Effector CD4-positive, alpha-beta T cell (primary cell): ENCODE measurements around the gene IQSEC3.

Experiments used
- DNase-seq: peaks from one replicate; pipeline ENCODE4 v3.0.0-alpha.2; 2020

IQSEC3 gene

DNA sequence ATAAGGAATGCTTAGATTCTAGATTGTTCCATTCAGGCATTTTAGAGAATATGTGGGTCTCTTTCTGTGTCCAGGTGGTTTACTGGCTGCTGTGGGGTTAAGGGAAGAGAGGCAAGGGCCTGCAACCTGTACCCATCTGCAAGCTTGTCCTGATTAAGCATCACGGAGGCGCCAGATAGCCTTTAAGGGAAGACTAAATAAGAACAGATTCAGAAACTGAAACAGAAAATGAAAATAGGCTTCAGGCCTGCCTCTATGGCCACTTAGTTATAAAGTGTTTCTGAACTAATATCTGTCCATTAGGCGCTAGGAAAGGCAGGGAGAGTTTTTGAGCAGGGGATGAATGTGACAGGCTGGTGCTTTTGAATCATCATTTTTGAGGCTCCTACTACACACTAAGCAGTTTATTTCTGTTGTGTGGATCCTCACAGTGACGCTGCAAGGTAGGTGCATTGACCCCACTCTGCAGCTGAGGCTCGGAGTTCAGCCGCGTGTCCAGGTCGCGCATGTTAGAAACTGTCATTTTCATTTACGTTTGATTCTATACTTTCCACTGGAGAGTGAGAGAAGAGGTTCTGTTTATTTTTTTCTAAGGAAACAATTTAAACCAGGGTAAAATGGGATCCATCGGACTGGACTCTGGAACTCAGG is 100.0 kb downstream of the IQSEC3 start:
- no peak for DNase-seq

DNA sequence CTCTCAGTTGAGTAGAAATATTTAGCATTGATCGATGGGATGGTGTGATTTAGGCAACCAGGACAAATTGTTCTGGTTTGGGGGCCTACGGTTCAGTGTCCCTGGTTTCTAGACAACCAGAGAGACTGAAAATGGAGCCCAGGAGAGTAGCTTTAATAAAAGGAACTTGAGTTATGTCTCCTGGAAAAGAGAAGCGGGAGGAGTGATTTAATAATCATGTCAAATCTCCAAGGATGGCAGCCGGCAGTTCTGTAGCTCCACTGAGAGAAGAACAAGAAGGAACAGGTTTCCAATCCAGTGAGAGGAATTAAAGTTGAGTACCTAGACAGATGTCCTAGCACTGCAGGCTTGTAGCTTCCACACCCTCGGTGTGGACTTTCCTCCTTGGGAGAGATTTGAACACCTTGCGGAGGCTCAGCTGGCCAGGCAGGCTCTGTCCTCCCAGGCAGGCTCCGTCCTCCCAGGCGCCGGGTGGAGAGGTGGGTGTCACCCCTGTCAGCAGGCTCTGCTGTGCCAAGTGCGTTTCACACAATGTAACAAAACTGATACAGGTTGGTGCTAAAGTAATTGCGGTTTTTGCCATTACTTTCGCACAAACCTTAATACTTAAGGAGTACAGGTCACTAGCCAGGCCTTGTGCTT is 101.5 kb downstream of the IQSEC3 start:
- no peak for DNase-seq

DNA sequence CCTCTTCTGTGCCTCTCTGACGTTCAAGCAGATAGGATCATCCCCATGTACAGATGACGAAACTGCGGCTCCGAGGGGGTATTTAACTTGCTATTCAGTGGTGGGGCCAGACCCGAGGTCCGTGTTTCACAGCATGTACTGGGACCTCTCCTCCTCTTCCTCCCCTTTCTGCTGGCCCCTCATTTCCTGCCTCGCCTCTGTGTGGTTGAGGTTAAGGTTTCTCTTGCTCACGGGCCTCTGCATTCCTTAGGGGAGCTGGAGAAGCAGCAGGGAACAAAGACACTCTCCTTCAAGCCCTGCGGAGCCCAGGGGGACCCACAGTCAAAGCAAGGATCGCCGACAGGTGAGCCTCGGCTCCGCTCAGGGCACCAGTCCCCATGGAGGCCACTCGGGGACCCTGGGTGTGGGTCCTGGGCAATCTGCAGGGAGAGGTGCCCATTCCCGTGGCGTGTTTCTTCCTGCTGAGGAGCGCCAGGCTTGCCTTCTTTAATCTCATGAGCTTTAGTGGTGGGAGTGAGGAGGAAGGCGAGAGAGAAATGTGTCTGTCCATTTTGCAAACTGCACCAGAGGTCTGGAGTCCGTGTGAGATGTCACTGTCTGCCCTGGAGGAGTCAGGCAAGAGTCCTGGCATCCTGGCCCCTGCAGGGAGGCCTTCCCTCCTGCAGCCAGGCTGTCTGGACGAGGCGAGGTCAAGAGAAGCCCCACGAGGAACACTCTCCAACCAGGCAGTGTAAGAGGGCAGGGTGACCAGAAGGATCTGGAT is 102.4 kb downstream of the IQSEC3 start:
- DNase-seq: no peak

DNA sequence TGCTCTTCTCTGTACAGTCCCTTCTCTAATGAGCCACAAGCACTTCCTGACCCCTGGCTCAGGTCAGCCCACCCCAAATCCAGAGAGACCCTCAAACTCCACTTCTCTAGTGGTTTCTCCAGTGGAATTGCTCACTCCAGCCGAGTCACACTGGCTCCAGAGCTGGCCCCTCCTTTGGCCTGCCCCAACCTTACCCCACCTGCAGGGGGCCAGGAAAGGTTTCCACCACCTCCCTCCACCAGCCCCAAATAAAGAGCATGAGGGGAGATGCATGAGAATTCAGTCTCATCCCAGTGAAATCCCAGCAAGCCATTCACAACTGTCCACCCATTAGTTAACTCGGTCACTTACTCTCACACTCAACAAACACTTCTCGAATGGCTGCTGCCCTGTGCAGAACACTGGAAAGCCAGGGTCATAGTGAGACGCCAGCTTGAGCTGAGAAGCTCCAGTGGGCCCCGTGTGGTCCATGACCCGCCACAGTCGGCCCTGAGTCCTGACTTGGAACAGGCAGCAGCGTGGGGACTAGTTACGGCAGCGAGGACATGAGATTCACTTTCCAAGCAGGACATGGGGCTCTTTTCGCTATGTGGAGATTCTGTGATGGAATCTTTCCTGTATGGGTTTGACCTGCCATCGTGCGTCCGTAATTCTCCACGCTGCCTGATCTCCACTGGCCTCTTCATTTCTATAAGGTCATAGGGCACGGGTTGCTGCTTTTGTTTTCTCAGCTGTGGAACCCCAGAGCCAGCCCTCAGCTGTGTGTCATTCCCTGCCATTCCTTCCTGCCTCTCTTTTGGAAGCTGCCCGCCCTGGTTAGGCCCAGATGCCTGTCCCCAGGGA is 103.2 kb downstream of the IQSEC3 start:
- DNase-seq: no peak

DNA sequence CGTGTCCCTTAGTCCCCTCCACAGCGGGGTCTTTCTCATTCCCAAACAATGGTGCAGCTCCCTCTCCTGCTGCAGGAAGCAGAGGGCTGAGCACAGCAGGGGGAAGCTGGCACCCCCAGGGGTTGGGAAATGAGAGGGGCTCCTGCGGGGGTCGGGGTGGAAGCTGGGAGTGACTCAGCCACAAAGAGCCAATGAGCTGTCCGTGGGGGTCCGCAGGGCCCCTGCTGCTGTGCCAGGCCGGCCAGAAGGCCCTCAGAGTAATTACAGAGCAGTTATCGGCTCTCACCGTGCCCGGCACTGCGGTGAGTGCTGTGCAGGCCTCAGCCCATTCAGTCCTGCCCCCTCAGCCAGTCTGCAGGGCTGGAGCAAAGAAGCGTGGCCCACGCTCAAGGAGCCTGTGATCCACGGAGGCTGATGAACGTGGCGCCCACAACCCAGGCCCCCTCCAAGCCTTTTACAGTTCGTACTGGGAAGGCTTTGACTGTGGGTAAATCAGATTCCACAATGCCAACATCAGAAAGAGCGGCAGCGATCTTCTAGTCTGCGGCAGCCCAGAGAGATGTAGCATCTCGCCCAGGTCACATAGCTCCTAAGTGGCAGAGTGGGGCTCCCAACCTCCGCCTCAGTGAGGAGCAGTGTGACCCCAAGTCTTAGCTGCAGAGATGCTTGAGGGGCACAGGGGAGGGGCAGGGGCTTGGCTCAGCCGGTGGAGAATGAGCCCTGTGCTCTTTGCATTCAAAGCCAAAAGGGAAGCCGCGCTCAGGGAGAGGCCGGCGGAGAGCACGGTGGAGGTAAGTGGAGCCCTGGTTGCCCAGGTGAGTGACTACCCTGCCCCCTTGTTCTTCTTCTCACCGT is 104.0 kb downstream of the IQSEC3 start:
- DNase-seq: no peak

DNA sequence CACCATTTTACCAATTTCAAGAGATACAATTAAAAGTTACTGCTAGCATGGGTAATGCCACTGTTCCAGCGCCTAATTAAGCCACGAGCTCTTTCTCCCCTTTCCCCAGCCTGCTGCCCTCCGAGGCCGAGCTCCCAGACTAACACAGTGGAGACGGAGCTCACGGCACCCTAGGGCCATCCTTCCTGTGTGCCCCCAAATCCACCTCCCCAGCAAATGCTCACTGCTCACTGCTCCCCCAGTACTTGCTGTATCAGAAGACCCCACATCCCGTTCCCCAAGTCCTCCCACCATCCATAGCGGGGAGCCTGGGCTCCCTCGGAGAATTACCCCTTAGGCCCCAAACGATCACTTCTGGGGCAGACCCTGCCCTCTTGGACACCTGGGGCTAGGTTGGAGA is 104.7 kb downstream of the IQSEC3 start:
- no peak for DNase-seq

DNA sequence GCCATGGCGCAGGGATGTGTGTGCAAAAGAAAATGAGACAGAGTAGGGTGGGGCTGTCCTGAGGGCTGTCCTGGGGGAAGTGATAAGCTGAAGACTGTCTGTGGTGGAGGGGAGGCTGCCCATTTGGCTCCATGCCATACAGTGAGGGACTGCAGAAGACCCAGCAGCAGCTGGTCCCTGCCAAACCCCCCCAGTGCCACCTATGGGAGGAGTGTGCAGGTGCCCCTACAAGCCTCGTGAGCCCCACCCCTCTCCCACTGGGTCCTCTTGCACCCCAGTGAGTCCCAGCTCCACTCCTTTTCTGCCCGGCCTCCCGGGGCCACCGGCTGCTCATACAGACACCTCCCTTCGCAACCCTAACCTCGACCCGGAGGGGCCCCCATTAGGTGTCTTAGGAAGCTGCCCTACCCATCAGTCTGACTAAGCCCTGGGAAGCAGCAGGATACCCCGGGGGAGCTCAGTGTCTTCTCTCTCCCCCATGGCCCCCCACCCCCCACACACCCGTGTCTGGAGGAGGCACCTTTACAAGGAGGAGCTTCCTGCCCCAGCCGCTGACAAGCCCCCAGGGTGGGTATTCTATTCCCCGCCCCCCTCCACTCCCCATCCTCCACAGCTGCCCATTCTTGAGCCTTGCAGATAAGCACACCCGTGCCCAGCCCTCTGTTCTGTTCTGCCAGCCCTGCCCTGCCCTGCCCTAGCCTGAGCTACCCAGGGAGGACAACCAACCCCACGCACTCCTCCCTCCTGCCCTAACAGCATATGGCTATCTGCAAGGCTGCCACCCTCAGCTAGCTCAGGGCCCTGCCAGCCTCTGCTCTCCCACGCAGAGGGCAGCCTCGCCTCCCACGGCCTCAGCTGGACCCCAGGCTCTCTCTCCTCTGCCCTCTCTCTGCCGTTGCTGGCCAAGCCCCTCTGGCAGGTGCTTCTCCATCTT is 105.4 kb downstream of the IQSEC3 start:
- no peak for DNase-seq

DNA sequence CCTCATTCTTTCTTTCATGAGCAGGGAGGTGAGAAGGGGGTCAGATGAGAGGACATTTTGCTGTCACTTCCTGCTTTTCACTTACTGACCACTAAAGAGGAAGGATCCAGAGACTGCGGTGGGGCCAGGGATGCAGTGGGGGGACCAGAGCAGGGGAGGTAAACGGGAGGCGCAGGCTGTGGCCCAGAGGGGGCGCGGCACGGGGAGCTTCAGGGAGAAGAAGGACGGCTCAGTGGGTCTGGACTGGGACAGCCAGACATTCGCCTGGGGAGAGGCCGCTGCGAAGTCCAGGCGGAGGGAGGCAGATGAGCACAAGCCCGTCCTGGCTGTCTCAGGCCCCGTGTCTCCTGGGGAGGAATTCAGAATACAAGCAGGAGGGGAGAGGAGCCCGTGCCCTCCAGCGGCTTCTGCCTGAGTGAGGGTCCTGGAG is 106.2 kb downstream of the IQSEC3 start:
- DNase-seq: no peak

DNA sequence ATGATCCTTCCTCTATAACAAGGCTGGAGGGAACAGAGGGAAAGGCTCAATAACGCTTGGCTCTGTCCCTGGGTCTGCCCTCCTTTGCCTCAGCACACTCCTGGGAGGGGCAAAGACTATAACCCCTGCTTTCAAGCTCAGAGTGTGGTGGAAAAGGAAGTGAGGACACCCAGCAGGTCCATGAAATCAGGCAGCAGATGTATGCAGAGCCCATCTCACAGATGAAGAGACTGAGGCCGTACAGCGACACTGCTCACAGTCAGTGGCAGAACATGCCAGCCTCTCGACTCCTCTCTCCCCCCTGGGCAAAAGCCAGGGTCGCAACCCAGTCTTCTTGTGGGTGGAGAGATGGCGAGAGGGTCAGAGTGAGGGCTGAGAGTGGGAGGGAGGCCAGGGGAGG is 107.6 kb downstream of the IQSEC3 start:
- DNase-seq: no peak

DNA sequence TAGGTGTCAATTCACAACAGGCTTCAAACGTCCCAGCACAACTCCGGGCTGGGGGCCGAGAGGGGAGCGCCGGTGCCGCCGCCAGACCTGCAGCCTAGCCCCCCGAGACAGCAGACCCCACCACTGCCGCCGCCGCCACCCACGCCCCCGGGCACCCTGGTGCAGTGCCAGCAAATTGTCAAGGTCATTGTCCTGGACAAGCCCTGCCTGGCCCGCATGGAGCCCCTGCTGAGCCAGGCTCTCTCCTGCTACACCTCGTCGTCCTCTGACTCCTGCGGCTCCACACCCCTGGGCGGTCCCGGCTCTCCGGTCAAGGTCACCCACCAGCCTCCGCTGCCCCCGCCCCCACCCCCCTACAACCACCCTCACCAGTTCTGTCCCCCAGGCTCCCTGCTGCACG is 108.0 kb downstream of the IQSEC3 start:
- no peak for DNase-seq

DNA sequence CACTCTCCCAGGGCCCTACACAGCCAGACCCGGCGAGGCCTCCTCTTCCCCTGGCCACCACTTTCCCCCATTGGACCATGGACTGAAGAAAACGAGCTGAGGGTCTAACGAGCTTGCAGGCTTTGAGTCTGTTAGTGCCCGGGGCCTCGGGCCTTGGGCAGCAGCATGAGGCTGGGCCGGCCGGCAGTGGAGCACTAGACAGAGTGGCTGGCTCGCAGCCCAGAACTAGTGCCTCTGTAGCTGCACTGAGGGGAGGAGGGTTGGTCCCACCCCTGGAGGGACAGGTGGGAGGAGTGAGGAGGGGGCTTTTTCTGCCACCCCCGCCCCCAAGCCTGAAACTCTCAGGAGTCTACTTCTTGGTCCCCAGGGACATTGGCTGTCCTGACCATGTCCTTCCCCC is 108.7 kb downstream of the IQSEC3 start:
- DNase-seq: no peak

DNA sequence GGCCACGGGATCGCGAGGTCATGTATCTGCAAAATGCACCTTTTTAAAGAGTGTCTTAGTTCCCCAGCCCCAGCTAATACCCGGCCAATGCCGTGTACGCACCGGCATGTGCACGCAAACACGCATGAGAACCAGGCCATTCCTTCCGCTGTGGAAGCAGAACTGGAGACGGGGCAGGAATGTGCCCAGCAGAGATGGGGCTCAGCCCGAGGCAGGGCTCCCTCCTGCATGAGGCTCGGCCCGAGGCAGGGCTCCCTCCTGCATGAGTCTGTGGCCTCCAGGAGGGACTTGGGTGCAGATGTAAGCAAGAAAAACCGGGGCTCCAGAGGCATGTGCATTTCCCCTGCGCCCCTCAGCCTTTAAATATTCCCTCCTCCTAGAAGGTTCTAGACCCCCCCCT is 109.2 kb downstream of the IQSEC3 start:
- no peak for DNase-seq

DNA sequence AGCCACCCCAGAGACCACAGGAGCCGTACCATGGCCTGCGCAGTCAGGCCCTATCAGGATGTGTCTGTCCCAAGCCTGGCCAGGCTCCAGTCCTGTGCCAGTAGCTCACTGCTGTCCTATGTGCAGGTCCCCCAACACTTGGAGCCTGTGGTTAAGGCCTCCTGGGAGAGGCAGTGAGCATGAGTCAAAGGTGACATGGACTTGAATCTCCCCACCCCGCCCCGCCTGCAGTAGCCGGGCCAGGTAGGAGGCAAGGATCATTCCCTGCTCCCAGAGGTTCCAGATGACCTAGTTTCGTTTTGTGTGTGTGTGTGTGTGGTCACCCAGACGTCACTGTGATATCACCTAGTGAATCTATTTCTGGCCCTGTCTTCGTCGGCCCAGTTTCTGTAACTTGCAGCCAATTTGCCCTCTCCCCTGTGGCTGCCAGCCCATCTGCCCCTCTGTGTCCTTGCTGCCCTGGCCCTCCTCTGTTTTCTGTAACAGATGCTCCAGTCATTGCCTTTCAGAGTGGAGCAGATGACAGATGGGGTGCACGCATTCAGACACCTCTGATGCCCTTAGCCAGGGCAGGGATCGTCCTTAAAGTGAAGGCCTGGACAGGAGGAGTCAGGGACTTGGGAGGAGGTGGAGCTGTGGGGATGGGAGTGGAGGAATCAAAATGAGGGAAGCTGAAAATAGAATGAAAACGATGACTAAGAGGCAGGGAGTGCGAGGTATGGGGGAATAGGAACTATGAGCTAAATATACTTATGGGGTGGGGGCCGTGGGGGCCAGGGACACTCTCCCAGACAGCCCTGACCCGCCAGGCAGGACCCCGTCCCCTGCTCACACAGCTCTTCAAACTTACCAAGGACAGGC is 110.0 kb downstream of the IQSEC3 start:
- DNase-seq: no peak

DNA sequence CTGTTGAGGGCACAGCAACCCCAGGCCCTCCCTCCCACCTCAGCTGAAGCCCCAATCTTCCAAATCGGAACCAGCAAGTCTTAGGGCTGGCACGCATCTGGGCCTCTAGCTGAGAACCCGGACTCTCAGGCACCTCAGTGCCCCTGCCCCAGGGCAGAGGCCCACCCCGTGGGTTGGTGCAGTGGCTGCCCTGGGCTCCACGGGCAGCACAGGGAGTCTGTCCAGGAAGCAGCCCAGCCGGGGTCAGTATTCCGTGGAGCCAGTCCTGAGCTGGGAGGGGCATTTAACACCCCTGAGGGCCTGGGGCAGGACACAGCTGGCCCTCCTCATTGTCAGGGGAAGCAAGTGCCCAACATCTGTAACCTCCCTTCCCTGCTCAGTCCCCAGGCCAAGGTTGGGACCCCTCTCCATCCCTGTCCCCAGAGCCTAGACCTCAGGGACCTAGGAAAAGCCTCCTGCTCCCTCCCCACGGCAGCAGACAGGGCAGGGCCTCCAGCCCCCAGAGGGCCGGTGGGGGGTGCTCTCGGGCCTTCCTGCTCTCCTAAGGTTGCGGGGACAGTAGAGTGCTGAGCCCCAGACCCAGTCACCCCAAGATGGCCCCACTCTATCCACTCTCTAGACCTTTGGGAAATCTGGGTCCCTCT is 110.9 kb downstream of the IQSEC3 start:
- no peak for DNase-seq

DNA sequence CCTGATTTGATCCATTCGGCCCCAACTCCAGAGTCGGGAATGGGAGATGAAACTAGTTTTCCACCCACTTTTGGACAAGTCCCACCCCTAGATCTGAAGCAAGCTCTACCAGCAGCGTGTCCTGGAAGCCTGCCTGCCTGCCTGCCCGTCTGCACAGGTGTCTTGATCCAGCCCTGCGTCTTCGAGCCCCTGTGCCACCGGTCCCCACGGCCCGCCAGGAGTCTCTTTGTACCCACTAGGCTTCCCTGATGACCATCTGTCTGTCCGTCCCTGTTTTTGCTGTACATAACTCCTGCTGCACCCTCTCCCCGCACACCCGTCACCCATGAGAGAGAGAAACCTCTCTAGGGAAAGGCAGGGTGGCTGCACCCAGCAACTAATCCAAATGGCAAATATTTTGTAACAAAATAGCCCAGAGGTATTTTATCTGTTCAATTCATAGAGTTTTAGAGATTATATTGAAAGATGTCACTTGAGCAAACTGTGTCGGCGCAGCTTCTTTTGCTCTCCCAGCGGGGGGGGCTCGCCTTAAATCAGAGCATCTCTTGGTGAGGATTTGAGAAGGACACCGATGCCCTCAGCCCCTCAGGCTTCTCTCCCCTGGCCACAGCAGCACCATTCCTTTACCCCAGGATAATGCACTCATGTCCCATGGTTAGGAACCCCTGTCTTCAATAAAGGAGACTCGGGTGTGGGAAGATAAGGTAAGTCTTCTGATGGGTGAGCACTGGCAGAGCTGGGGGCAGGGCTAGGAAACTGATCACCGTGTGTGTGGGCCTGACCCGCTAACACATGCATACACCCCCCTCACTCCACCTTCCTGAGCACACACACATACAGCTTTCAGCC is 111.6 kb downstream of the IQSEC3 start:
- DNase-seq: no peak

DNA sequence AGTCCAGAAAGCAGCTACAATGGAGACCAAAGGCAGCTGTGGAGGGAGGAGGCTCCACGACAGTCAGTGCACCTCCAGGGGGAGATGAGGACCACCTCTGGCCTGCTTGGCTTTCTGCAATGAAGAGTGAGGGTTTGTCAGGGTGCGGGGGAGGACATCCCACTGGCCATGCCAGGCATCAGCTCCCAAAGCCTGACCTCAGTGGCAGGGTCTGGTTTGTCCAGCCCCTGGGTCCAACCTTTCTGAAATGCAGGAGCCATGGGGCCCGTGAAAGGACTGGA is 112.2 kb downstream of the IQSEC3 start:
- DNase-seq: no peak

DNA sequence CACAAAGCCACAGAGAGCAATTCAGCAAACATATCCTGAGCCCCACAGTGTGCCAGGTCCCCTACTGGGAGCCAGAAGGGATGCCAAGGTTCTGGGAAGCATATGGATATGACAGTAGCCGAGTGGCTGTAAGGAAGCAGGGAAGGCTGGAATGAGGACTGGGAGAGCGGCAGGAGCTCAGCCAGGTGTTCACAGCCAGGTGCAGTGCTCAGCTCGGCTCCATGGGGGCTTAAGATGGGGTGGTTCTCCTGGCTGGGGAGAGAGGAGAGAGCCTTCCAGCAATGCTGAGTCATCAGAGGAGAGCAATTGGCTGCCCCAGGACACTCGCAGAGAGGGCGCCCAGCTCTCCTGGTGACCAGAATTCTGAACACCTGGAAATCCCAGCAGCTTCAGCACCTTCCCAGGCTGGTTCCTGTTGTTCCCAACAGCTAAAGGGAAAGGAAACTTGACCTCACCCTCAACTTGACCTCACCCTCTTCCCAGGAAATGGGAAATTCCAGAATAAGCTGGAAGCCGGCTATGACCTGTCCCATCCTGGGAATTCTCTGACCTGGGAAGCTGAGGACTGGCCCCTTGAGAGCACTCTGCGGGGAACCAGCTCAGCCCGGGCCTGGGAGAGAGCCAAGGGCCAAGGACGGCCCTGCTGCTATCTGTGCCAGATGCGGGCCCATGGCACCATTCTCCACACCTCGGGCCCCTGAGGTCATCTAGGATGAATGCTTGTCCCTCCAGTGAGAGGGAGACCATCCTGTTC is 112.7 kb downstream of the IQSEC3 start:
- DNase-seq: no peak

DNA sequence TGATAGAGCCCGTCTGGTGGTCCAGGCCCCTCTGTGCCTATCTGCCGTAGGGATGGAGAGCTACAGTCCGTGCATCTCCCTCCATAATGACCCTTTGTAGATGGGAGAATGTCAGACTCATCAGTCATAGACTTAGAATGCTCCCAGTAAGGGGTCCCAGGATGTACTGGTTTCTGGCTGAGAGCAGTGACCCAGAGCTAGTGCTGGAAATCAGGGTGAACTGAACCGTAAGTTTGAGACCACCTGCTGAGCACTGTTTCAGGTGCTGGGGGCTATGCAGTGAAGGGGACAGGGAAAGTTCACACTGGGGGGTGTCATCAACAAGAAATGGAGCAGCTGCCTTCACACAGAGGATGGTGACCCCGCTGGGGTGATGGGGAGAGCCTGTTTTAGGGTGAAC is 113.3 kb downstream of the IQSEC3 start:
- DNase-seq: no peak
